NCI-H2227 (cell line): ENCODE measurements around the gene CRYZ.
"Not testable (repeated sequence)": the region's sequence is repeated elsewhere in the genome, so short reads cannot be mapped to it uniquely, and the experiment has no call there.

Experiments
- DNase-seq: peaks from one replicate; lab custom pipeline; 2025; ENCODE audit not compliant: unreplicated experiment; lab: John Stamatoyannopoulos, UW

The CRYZ gene

DNA sequence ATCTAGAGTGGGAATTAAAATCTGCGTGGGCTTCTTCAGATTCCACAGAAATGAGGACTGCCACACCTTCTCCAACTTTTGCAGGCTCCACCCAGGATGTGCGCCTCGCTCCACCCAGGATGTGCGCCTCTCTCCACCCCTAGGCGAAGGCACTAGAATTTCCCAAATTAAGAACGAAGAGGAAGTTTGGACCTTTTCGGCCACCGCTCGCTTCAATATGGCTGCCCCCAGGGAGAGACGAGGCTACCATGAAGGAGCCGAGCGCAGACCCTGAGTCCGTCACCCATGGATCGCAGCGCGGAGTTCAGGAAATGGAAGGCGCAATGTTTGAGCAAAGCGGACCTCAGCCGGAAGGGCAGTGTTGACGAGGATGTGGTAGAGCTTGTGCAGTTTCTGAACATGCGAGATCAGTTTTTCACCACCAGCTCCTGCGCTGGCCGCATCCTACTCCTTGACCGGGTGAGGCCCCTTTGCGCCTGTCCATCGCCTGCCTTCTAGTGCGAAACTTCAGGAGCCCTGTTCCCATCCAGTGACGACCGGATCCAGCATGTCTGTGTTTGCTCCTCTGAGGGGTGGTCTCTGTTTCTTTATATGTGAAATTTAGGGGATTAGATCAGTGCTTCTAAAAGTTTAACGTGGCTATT, at the start of gene CRYZ, which contains the start of gene TYW3:
CRYZ (minus strand) TSS at position 91 of the 644 bp plus-strand sequence. CDS start 8,229 bp downstream, outside the sequence.
TYW3 (plus strand) TSS at position 193 of the 644 bp plus-strand sequence; CDS start at position 286, 93 bp downstream.
- peak; percentile 95 for DNase-seq

GRCh38 chr1:74780594-74780993, 47.7 kb upstream of the CRYZ start:
- no peak for DNase-seq

DNA sequence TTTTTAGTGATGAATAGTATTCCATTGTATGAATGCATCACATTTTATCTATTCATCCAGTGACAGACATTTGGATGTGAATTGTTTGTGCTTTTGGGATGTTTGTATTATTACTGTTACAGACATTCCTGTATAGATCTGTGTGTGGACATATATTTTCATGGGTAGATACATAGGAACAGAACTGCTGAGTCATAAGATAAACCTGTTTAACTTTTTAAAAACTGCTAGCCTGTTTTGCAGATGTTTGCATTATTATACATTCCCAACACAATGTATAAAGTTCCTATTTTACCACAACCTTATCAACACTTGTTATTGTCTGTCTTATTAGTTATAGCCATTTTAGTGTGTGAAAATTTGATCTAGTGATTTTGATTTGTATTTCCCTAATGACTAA, 46.9 kb upstream of the CRYZ start:
- DNase-seq = no peak

DNA sequence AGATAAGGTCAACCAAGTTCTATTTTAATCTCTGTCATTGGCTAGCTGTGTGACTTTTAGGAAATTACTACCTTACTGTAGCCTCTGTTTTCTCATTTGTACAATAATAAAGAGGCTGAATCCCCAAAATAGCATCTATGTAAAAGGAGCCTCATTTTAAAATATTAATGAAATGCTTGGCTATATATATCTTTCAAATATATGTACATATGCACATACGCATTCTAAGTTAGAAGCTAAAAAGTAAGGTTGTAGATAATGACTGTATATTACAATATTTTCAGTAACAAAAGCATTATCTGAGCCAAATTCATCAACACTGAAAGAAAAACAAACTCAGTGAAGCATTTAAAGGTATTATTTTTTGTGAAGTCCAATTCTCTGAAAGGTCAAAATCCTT, 44.7 kb upstream of the CRYZ start:
- DNase-seq = no peak

DNA sequence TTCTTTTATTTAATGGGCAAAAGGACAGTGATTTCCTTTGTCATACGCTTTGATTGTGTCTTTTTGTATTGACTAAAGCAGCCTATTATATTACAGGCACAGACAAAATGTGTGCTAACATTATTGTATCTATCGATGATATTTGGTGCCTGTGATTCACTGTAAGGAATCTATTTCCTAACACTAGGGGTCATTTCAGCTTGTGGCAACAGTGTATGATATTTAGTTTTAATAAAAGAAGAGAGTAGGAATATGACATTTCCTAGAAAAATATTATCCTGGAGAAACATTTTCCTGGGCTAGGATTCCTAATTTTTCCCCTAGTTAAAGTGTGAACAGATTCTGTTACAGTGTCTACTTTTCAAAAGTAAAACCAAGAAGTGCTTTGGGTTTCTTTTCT, 42.9 kb upstream of the CRYZ start:
- no peak for DNase-seq

- DNase-seq = no peak
Measured at GRCh38 chr1:74773582-74773981, 40.7 kb upstream of the CRYZ start.

DNA sequence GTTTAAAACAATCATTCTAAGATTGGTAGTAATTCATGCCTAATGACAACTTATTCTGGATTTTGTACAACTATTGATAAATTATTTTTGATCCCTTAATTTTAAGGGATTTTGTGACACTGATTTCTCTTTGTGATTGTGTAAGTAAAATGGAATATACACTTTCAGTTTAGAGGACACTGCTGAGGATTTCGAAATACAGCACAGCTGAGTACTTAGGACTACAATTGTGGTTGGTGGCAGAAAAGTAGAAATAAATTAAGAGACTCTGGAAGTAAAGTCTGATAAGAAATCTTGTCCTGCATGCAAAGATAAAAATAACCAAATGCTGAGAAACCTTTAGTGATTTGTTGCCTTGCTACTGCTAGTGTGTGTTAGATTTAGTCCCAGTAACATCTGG, 40.1 kb upstream of the CRYZ start:
- no peak for DNase-seq

GRCh38 chr1:74771913-74772515, 39.2 kb upstream of the CRYZ start:
- peak; percentile 74 for DNase-seq

- DNase-seq = peak; percentile 23
Measured at GRCh38 chr1:74767490-74767889, 34.6 kb upstream of the CRYZ start.

DNA sequence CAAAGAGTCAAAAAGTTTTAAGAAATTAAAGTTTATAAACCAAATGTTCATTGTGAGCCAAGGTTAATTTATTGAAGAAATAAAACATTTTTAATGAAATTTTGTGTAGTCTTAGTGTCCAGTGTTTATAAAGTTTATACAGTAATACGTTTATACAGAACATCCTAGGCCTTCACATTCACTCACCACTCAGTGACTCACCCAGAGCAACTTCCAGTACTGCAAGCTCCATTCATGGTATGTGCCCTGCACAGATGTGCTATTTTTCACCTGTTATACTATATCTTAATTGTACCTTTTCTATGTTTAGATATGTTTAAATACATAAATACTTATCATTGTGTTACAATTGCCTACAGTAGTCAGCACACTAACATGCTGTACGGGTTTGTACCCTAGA, 33.7 kb upstream of the CRYZ start:
- DNase-seq = no peak

DNA sequence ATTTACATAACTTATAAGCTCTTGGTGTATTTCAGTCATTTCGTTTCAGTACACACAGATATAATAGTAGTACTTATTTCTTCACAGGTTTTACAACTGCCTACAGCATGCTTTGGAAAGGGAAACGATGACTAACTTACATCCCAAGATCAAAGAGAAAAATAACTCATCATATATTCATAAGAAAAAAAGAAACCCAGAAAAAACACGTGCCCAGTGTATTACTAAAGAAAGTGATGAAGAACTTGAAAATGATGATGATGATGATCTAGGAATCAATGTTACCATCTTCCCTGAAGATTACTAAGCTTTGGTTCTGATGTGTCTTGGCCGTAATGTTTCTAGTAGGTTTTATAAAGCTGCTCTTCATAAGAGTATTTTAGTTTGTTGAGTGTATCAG, 31.0 kb upstream of the CRYZ start:
- no peak for DNase-seq

DNA sequence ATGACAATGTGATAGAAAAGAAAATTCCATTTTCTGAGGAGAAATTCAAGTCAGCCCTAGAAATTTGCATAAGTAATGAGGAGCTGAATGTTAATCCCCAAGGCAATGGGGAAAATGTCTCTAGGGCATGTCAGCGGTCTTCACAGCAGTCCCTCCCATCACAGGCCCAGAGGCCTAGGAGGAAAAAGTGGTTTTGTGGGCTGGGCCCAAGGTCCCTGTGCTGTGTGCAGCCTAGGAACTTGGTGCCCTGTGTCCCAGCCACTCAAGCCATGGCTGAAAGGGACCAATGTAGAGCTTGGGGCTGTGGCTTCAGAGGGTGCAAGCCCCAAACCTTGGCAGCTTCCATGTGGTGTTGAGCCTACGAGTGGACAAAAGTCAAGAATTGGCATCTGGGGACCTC, 23.8 kb upstream of the CRYZ start:
- DNase-seq = not testable (repeated sequence)

GRCh38 chr1:74755475-74755874, 22.6 kb upstream of the CRYZ start:
- DNase-seq = no peak

DNA sequence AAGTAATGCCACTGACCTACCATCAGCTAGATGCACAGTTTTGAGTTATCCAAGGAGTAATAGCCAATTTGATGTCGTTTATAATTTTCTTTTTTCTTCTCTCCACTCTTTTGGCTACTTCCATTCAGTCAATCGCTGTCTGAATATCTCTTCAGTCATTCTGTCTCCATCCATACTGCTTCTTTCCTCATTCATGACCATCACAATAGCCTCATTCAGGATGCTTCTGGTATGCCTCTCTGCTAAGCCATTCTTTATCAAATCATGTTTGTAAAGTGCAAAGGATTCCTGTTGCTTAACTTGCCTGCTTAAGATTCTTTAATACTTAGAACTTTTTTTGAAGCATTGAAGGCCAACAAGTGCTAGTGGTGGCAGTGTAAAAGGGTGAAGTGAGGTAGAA, 20.3 kb upstream of the CRYZ start:
- no peak for DNase-seq

DNA sequence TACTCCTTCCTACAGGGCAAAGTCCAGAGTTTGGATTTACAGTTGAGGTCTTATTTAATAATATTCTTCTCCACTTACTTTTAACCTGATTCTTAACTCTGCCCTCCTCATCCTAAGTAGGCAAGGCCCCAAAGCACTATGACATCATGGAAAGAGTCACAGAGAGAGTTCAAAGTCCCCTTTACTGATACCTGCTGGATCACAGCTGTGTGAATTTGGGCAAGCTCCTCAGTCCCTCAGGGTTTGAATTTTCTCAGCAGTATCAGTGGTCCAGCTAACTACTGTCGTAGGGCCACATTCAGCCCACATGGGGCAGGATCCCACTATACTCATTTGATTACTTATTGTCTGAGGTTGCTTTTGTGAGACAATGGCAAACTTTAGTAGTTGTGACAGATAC, 16.1 kb upstream of the CRYZ start:
- DNase-seq = no peak

DNA sequence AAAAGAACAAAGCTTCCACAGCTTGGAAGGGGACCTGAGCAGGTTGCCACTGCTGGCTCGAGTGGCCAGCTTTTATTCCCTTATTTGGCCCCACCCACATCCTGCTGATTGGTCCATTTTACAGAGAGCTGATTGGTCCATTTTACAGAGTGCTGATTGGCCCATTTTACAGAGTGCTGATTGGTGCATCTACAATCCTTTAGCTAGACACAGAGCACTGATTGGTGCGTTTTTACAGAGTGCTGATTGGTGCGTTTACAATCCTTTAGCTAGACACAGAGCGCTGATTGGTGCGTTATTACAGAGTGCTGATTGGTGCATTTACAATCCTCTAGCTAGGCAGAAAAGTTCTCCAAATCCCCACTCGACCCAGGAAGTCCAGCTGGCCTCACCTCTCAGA, 12.4 kb upstream of the CRYZ start:
- DNase-seq = not testable (repeated sequence)

DNA sequence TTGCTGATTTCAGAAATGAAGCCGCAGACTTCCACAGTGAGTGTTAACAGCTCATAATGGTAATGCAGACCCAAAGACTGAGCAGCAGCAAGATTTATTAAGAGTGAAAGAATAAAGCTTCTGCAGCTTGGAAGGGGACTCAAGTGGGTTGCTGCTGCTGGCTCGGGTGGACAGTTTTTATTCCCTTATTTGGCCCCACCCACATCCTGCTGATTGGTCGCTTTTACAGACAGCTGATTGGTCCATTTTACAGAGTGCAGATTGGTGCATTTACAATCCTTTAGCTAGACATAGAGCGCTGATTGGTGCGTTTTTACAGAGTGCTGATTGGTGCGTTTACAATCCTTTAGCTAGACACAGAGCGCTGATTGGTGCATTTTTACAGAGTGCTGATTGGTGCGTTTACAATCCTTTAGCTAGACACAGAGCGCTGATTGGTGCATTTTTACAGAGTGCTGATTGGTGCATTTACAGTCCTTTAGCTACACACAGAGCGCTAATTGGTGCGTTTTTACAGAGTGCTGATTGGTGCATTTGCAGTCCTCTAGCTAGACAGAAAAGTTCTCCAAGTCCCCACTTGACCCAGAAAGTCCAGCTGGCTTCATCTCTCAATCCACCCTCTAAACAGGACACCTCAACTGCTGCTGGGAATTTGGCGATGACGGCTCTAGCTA, 7.6 kb upstream of the CRYZ start:
- DNase-seq = not testable (repeated sequence)

DNA sequence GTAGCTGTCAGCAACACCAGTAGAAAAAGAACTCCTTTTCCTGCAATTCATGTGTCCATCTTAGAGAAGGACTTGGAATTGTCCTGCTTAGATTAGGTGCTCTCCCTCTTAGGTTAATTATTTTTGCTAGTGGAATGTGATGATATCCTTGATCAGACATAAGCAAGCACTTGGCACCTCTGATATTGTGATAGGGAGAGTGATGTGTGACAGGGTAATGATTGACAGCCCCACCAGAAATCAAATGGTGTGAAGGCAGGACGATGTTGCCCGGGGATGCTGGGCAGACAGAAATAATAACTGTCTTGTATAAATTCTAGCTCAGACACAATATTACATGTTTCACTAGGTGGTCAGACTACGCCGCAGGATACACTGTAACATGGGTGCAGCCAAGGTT, 4.5 kb upstream of the CRYZ start:
- DNase-seq = no peak

- DNase-seq = peak; percentile 81
Measured at GRCh38 chr1:74733604-74734484, 994 bp upstream of the CRYZ start.

- DNase-seq = not testable (repeated sequence)
Measured at GRCh38 chr1:74732071-74732946, 541 bp downstream of the CRYZ start.
